Midbrain (tissue), 1 donor: ENCODE results near the gene GBA2.
A peak's percentile ranks its signal among the peaks of the same experiment; 100 is the strongest.

Experiments
- DNase-seq: peaks from one replicate; lab custom pipeline; 2025; lab: John Stamatoyannopoulos, UW

The GBA2 gene

DNA sequence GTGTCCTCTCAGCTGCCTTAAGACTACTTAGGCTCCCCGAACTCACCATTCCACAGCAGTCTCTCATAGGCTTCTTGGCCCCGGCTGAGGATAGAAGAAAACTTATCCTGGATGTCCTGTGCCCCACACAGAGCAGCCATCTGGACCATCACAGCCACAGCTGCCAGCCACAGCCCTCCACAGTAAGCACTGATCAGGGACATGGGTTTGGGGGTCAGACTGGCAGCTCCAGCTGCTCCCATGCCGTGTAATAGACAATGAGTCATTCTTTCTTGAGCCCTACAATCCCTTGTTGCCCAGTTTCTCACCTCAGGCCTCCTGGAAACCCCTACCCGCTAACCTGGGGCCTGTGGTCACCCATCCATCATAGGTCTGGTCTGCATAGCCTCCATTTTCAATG, 10.8 kb downstream of the GBA2 start:
- no peak for DNase-seq

DNA sequence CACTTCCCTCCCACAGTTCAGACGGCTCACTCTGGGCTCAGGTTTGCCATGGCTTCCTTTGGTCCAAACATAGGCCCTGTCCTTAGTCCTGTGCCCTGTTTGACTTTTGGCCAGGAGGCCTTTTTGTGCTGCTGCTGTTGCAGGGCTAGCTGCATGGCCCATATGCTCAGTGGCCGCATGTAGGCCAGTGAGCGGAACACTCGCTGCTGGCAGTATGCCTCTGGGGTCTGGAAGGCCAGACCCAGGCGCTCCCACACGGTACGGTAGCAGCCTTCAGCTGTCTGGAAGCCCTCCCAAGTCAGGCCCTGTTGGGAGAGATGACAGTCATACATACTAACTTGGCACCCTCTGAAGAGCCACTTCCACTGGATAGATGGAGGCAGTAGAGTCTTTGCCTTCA, 11.9 kb downstream of the GBA2 start:
- no peak for DNase-seq

DNA sequence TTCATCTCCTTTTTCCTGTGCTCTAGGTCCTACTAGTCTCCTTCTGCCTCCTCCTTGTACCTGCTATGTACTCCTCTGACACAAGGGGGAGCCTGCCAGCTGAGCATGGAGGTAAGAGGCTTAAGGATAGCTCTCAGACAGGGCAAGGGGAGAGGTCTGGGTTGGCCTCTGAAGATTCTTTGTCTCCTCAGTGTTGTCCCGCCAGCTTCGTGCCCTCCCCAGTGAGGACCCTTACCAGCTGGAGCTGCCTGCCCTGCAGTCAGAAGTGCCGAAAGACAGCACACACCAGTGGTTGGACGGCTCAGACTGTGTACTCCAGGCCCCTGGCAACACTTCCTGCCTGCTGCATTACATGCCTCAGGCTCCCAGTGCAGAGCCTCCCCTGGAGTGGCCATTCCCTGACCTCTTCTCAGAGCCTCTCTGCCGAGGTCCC, 12.8 kb downstream of the GBA2 start:
- DNase-seq: peak; percentile 28

DNA sequence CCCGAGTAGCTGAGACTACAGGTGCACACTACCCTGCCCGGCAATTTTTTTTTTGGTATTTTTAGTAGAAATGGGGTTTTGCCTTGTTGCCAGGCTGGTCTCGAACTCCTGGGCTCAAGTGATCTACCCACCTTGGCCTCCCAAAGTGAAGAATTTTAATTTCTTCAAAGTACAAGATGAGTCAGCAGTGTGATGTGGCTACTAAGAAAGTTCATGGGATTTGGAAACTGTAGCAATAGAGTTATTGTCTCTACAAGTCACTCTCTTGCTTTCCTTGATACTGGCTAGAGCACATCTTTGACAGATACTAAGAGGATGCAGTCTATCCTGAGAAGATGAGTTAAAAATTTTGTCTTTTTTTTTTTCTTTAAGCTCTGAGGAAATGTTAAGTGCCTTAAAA, 14.9 kb downstream of the GBA2 start:
- no peak for DNase-seq

DNA sequence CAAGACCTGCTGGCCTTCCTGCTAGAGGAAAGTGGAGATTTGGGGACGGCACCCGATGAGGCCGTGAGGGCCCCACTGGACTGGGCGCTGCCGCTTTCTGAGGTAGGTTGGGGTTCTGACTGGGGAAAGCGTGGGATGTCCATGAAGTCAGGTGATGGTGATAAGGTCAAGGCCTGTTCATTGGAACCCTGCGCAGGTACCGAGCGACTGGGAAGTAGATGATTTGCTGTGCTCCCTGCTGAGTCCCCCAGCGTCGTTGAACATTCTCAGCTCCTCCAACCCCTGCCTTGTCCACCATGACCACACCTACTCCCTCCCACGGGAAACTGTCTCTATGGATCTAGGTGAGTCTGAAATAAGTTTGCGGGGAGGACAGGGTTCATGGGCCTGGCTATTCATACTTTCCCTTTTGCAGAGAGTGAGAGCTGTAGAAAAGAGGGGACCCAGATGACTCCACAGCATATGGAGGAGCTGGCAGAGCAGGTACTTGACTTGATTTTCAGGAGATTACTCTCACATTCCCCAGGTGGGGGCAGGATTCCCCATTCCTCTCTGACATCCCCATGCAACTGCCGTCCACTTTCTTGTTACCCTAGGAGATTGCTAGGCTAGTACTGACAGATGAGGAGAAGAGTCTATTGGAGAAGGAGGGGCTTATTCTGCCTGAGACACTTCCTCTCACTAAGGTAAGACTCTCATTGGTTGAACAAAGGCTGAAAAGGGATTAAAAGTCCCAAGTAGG, 16.1 kb downstream of the GBA2 start:
- DNase-seq: no peak

DNA sequence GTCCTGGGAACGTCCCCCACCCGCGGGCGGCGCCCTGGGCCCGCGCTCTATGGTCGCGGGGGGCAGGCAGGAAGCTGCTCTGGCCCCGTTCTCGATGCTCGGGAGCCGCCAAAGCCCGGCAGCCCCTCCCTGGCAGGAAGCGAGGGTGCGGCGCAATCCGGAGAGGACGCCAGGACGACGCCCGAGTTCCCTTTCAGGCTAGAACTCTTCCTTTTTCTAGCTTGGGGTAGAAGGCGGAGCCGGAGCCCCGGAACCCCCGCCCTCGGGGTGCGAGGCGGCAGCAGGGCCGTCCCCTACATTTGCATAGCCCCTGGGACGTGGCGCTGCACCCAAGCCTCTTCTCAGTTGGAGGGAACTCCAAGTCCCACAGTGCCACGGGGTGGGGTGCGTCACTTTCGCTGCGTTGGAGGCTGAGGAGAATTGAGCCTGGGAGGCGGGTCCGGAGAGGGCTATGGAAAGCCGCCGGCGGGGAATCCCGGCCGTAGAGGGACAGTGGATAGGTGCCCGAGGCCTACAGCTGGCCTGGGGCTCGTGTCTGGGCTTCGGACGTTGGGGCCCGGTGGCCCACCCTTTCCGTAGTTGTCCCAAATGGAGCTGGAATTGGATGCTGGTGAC, 16.7 kb downstream of the GBA2 start, which contains the start of the genes CREB3 and TLN1:
CREB3 (plus strand) TSS at position 482 of the 615 bp plus-strand sequence; CDS start at position 589, 107 bp downstream.
TLN1 (minus strand) TSS at position 11 of the 615 bp plus-strand sequence. CDS start 6,501 bp downstream, outside the sequence.
- peak; percentile 98 for DNase-seq

DNA sequence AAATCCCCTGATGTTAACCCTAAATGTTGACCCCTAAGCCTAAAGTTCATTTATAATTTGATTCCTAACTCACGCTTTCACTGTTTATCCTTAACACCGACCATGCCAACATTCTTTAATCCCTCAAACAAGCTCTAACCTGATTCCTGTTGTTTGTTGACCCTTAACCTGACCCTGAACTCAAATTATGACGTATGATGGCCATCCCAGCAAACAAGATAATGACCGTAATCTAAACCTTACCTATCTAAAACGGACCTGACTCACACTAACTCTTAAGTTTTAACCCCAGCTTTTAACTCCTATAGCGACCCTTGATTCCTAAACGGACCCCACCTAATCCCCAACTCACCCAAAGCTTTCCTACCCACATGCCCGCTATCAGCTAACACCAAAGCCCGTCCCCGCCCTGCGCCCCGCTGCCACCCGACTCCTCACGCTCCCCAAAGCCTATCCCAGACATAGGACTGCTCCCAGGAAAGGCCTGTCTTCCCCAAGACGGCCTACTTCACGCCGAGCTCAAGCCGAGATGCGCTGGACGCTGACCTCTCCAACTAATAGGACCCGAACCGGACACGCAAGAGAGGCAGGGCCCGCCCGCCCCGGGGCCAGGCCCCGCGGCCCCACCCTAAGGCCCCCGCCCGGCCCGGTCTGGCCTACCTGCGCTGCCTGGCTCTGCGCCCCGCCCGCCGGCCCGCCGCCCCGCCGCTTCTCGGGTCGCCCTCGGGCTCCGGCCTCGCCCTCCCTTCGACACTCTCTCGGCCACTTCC, 17.4 kb downstream of the GBA2 start:
- DNase-seq: no peak

DNA sequence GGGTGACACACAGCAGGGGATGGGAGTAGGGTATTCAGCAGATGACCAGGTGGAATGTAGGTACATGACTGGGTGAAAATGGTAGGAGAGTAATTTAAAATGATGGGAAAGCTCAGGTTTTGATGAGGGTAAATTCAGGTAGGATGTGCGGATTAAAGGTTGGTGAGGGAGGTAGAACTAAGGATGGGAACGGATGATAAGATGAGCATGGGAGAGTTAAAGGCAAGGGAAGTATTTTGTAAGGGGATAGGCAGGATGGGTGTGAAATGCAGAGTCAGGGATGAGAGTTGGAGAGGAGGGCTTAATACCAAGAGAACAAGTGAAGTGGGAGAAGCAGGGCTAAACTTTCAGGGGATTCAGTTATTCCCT, 18.6 kb downstream of the GBA2 start:
- no peak for DNase-seq

DNA sequence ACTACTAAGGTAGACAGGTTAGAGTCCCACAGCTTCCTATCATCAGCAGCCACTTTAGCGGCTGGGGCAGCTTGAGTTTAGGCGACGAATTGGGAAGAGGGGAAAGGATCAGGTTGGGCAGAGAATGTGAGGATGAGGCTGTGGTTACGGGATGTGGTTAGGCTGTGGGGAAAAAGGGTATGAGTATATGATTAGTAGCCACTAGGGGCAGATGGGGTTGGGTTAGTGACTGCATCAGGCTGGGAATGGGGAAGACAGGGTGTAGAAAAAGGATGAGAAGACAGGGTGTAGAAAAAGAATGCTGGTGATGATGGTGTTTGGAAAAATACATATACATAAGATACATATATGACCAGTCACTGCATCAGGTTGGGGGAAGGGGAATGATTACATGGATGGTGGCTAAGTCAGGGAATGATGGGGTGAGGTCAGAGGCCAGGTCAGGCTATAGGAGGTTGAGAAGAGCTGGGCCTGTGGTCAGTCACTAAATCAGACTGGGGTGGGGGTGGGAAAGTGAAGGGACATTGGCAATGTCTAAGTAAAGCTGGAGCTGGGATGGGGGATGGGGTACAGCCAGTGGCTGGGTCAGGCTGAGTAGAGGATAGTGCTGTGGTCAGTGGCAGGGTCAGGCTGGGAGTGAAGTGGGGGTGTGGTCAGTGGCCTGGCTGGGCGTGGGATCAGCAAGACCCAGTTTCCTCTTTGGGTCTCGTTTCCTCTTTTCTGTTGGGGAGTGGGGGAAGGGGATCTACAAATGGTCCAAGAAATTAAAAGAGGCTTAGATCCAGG, 19.1 kb downstream of the GBA2 start:
- DNase-seq: peak; percentile 13

DNA sequence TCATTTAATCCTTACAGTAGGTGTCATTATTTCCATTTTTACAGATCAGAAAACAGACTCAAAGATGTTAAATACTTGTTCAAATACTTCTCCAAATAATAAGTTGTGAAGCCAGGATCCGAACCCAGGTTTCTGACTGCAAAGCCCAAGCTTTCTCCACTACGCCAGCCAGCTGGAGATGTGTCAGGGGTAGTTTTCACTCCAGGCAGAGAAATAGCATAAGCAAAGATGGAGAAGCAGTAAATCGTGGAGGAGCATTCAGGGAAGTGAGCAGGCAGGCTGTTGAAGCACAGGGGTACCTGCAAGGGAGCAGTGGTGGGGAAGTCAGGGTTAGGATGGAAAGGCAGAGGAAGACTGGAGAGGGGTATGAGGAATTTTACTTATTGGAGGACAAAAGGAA, 19.9 kb downstream of the GBA2 start:
- no peak for DNase-seq

DNA sequence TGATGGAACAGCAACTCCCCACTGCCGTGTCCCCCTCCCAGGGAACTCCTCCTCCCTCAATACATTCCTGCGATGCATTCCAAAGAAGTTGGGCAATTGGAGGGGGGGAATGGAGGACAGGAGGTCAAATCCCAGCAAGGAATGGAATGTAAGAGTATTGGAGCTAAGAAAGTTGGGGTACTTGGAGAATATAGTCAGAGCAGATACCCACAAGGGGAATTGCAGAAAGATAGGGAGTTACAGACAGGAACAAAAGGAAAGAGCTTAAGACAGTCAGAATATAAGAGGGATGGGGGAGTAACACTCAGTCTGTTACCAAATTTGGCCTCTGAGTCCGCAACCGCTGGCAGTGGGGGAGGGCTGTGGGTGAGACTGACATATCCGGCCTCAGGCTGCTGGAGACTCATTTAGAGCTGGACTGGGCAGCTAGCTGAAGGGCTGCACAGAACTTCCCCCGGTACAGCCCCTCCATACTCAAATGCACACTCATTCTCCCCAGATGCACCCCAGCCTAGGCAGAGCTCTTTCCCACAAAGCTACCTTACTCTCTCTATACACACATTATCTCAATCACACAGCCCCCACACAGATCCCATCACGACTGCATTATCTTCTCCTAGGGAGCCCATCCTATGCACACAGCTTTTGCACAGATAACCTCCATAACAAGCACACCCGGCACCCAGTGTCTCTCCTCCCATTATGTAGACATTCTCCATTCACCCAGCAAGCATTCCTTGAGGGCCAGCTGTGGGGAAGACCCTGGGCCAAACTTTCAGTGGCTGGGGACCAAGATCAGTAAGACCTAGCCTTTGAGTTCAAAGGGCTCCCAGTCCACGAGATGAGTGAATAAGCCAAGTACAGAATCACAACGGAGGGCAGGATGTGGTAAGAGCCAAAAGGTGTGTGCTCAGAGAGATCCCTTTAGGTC, 20.7 kb downstream of the GBA2 start:
- peak; percentile 12 for DNase-seq

DNA sequence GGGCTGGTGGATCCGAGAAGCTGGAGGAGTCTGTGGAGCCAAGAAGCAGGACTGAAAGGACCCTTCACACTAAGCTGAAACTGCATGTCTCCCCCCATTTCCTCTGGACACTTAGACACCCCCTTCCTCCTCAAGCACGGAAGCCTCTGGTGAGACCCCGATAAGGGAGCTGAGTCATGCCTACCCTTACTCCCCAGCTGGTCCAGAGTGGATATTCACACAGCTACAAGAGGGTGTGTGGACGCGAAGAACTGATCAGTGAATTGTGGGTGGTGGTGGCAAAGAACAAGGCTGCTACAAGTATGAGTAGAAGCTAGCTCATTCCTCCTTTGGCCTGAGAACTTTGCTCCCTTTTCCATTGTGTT, 21.4 kb downstream of the GBA2 start:
- no peak for DNase-seq

DNA sequence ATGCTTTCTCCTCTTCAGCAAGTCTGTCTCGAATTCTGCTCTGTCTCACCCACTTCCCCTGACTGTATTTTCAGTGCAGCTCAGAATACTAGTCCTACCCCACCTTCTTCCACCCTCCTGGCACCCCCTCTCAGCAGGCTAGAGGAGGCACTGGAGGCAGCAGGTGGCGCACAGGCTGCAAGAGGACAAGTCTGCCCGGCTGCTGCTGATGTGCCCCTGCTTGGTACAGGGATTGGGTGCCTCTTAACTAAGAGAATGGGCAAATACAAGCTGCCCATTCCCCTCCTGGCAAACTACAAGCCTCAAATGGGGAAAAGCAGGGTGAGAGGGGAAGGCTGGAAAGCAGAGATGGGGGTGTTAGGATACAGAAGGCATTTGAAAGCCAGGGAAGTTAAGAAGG, 22.1 kb downstream of the GBA2 start:
- DNase-seq: no peak

DNA sequence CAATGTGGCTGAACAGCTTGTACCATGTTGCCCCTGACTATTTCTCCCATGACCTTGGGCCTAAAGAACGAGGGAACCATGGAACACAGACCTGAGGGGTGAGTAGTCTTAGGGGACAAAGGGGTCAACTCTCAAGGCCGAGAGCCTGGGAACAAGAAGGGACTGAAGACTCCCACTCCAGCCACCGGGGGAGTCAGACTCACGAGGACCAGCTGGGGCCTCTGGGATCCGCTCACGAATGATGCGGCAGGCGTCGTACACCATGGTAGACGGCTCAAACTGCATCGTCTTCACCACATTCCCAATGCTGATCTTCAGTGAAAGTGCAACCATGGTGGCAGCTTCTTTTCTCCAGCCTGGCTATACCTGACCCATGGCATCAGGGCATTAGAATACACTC, 23.7 kb downstream of the GBA2 start:
- no peak for DNase-seq

DNA sequence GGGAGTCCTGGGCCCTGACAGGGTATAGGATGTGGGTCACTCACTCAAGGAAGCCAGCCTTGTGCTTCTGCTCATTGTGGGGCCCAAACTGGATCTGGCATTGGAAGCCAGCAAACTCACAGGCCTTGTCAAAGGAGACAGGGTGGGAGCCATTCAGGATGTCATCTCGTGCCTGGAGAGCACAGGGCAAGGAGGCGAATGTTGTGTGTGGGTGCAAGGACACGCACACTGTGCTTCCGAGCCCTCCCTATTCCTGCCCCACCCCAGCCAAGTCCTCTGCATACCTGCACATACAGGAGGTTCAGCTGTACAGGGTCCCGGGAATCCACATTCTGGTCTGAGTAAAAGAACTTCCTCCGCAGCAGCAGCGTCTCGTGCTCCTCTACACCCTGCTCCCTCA, 25.1 kb downstream of the GBA2 start:
- DNase-seq: no peak

DNA sequence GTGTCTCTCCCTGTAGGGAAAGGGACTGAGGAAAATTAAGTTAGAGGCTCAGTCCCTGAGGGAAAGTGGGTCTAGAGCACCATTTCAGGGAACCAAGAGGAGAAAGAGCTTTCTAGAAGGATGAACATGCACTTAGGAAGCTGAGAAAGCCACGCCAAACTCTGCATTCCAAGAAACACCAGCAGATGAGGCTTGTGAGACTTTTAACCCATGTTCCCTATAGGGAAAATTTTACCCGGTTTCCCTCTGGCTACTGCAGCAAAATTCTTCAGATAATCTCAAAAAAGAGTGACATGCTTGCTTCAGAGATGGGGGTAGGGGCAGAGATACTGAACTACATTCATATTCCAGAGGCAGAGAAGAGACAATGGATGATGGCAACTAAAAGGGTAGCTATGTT, 25.6 kb downstream of the GBA2 start:
- DNase-seq: no peak

DNA sequence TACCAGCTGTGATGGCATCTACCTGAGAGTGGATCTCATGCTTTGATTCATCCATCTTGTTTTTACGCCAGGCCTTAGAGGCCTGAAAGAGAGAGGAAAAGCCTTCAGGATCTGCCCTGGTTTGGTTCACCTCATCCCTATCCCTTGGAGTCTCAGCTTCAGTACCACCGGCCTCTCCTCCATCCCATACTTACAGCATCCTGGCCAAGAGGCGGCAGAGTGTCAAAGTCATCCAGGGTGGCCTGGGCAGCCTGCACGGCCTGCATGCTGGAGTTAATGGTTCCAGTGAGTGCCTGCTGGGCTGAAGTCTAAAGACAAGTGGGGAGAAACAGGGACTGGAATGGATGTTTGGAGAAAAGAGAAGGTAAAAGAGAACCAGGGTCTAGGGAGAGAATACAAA, 29.5 kb downstream of the GBA2 start:
- DNase-seq: no peak

DNA sequence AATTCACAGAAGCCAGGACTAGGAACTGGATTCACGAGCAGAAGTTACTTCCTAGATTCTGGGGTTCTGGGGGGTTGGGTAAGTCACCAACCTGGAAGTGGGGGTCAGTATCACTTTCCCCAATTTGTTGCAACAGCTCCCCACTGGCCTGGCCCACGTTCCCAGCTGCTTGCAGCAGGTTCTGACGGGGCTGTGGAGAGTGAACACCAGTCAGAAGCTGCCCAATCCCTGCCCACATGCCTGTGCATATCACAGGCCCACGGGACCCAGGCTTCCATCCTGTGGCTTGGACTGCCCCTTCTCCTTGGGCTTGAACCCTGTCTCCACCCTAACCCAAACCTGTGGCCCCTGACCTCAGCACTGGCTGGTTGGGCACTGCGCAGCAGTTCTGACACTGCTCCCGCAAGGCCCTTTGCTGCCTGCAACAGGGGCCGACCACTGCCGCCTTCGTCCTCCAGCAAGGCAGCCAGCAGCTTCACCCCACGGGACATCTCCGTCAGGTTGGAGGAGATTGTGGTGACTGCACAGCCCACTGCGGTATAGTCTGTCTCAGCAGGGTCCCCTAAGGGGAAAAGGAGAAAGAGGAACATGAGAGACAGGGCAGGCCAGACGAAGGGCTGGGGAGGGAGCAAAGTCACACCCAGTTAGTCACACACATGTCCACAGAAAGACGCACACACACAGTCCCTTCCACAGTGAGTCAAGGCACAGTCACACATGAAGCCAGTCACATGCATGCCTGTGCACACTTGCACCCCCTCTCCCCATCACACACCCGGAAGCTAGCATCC, 30.1 kb downstream of the GBA2 start:
- no peak for DNase-seq

DNA sequence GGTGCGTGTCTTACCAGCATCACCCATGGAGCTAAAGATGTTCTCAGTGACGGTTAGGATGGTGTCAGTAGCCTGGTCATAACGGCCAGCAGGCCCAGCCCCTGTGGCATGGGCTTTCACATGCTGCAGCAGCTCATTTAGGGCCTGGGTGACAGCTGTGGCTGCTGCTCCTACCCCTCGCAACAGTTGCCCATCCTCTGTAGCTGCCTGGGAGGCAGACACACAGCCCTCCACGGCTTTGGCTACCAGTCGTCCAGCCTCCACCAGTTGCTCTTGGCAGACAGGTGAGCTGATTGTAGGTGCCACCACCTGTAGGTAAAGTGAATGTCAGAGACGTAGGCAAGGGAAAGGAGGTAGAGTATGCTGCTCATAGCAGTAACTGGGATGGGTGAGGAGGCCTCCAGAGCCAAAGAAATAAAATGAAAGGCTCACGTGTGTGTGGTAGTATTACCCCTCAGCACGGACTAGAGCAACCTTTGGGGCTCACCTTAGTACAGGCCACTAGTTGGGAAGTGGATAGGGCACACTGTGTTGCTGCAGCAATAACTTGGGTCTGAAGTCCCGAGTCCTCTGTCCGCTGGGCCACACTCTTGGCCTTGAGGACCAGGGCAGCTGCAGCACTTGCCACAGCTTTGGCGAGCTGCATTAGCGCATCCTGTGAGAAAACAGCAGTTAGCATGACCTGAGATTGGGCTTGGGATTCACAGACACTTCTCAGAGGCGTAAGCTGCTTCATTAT, 31.7 kb downstream of the GBA2 start:
- DNase-seq: no peak

DNA sequence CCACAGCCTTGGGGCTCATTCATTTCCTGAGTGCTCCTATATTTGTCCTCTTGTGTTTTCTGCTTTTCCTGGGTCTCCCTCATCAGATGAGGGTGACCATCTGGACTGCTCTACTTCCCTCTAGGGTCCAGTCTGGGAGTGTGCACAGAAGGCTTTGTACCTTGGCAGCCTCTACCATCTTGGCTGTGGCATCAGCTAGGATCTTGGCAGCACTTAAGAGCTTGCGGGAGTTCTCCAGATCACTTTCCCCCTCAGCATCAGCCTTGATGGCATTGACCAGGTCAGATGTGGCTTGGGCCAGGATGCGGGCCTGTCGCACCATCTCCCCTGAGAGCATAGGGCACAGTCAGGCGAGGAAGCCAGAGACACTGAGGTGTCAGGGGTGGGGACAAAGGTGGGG, 32.8 kb downstream of the GBA2 start:
- DNase-seq: no peak
